Measurements from ENCODE around the gene E2F6. TPM values are rescaled to one million over a fixed set of nuclear protein-coding genes. Genes with fewer than 3 reads are reported as not detected.

E2F6 gene
- total and polyA plus RNA-seq, 9 of the 15 experiments (the other 6 are each of a cell fraction or from before 2014, with no cell fraction given): 13.6 to 33.9 (median 26.1) TPM

GRCh38 chr2:11410101-11410500 is 55.9 kb downstream of the E2F6 start:
- intact Hi-C loops (cut with micrococcal nuclease): loop anchor here (5.0 to 10.0 kb wide), 3 partner anchors 68 to 575 kb away; partner anchors contain the start of genes ROCK2 and SLC66A3
- ChIA-PET POLR2A (interaction anchor here (0.5 kb wide), 1 partner anchor 11 kb away, joined by 3 read pairs; no protein-coding TSS in a partner anchor), CTCF (ENCODE audit: low intra/inter-chr PET ratio) (no interaction called here)
- no peaks in the 10 kb centered on the region for H3K27me3 ChIP-seq (ENCODE audit: control insufficient read depth in 2 of 2, insufficient read depth in 2 of 2, low read length in 2 of 2)
- H3K79me2 ChIP-seq (ENCODE audit: control insufficient read depth, insufficient read depth, low read length): no peaks in the 10 kb centered on the region
- H3K9me3 ChIP-seq (replicated peaks; ENCODE audit: control insufficient read depth, insufficient read depth, low read depth, low read length): no peaks in the 10 kb centered on the region
- 51% methylated on average over 5 of the region's 5 CpGs for WGBS (ENCODE audit: insufficient coverage, low coverage, missing lambda C conversion rate)
- FAIRE-seq: no peak
- no peak for DNase-seq (ENCODE audit: extremely low read depth in 1 of 4, low spot score in 3 of 4)
- no peak overlapping the region for H3K9ac ChIP-seq (ENCODE audit: insufficient read depth in 1 of 2, low read depth in 2 of 2, low read length in 2 of 2)
- ATAC-seq: no peak
- H4K20me1 ChIP-seq (replicated peaks; ENCODE audit: control insufficient read depth, insufficient read depth, low read length): no peaks in the 10 kb centered on the region
- in situ Hi-C loops (cut with MboI): loop anchor here (25.0 kb wide), 3 partner anchors 173 to 573 kb away; a partner anchor contains a TSS
- H3K4me1 ChIP-seq (replicated peaks in 1 of 2; ENCODE audit: control insufficient read depth in 2 of 2, insufficient read depth in 2 of 2, low read length in 2 of 2): peaks cover 3 to 17% of the 10 kb centered on the region in 2 experiments; a peak in 4 of 5 replicates
- H2AFZ ChIP-seq (ENCODE audit: low read depth, low read length): no peak overlapping the region
- no peak overlapping the region for H3K4me3 ChIP-seq
- no peak overlapping the region for H3K4me2 ChIP-seq (ENCODE audit: insufficient read depth, low read length)
- no TSS peak for BruUV-seq (replicated peaks)
- no peak overlapping the region for H3K27ac ChIP-seq (ENCODE audit: extremely low read depth, low read depth, low read length)
- H3K36me3 ChIP-seq (ENCODE audit: control insufficient read depth, insufficient read depth, low read length): no peaks in the 10 kb centered on the region
- H3K9me1 ChIP-seq (ENCODE audit: control insufficient read depth, insufficient read depth, low read length): no peaks in the 10 kb centered on the region
- TF ChIP-seq PREB (CRISPR knock-in tag; IDR thresholded peaks at IDR 0.05): no peak
- TF ChIP-seq ZNF133 (CRISPR knock-in tag; IDR thresholded peaks at IDR 0.05): no peak
- no peak for TF ChIP-seq ETS1 (conservative IDR thresholded peaks at IDR 0.05; ENCODE audit: control insufficient read depth, low read depth, low read length)
- TF ChIP-seq BRD4 (IDR thresholded peaks at IDR 0.05): no peak
- no peak for TF ChIP-seq PML (IDR thresholded peaks at IDR 0.05; ENCODE audit: low read length)
- TF ChIP-seq STAT6 (CRISPR knock-in tag; IDR thresholded peaks at IDR 0.05): no peak
- no peak for TF ChIP-seq HINFP (tag; conservative IDR thresholded peaks at IDR 0.05; ENCODE audit: low read depth)
- no peak for TF ChIP-seq USF1 (CRISPR knock-in tag; IDR thresholded peaks at IDR 0.05)
- TF ChIP-seq ZNF398 (CRISPR knock-in tag; IDR thresholded peaks at IDR 0.05): no peak

Data from K562 (cell line).